Chondrocyte (in vitro differentiated cells): ENCODE measurements around the gene OTOF. TPM values are rescaled to one million over a fixed set of nuclear protein-coding genes. Genes with fewer than 3 reads are reported as not detected.

ENCODE experiments used
- DNase-seq: peaks from one replicate; pipeline ENCODE4 v3.0.0; 2021; ENCODE audit warnings: mixed read lengths, low spot score
- H3K27ac Mint-ChIP-seq: one replicate; pipeline ENCODE4 v1.8.0; 2021; ENCODE audit warnings: mild to moderate bottlenecking, moderate library complexity, mixed read lengths; ENCODE audit not compliant: unreplicated experiment
- H3K27me3 Mint-ChIP-seq: 2 replicates; pipeline ENCODE4 v1.8.0; 2021; ENCODE audit warnings: low read depth, mixed read lengths
- H3K36me3 Mint-ChIP-seq: 2 replicates; pipeline ENCODE4 v1.8.0; 2021; ENCODE audit warnings: low read depth, mixed read lengths
- H3K4me1 Mint-ChIP-seq: 2 replicates; pipeline ENCODE4 v1.8.0; 2021; ENCODE audit warnings: low read depth, mild to moderate bottlenecking, mixed read lengths
- H3K4me3 Mint-ChIP-seq: one replicate; pipeline ENCODE4 v1.8.0; 2021; ENCODE audit warnings: mild to moderate bottlenecking, moderate library complexity, mixed read lengths; ENCODE audit not compliant: unreplicated experiment
- H3K9me3 Mint-ChIP-seq: 2 replicates; pipeline ENCODE4 v1.8.0; 2021; ENCODE audit warnings: low read depth, mixed read lengths
- CTCF ChIP-seq: fragments of 200-600 bp; sonication (generic); IDR thresholded peaks from 2 replicates; pipeline ENCODE4 v1.5.0; 2021; ENCODE audit warnings: antibody characterized with exemption, mild to moderate bottlenecking, moderate library complexity
- total RNA-seq: library from RNA; stranded (reverse); gene quantifications from 3 replicates; pipeline ENCODE4 v1.2.1, GENCODE V29; 2021

Gene OTOF
- total RNA-seq, 1 donor from 2014 or later, result not detected

DNA sequence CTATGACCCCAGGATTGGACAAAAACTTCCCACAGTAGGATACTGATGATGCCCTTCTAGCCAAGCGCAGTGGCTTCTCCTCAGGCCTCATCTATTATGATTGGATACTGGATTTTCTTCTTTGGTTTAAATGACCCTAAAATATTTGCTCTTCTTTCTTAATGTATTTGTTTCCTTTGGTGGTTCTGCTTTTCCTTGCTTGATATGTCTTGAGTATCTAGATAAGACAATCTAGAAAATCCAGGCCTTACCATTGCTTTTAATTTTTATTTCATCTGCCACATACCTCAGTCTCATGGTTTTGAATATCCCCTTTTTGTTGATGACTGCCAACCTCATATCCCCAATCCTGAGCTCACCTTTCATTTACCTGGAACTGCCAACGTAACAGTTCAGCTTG is 35.6 kb downstream of the OTOF start:
- no peak for DNase-seq
- no peaks in the 10 kb centered on the region for H3K9me3 Mint-ChIP-seq
- no peaks in the 10 kb centered on the region for H3K36me3 Mint-ChIP-seq
- H3K27ac Mint-ChIP-seq, result no peak overlapping the region
- no peaks in the 10 kb centered on the region for H3K27me3 Mint-ChIP-seq
- no peak for TF ChIP-seq CTCF
- H3K4me3 Mint-ChIP-seq, result no peak overlapping the region
- peaks cover 8% of the 10 kb centered on the region for H3K4me1 Mint-ChIP-seq

DNA sequence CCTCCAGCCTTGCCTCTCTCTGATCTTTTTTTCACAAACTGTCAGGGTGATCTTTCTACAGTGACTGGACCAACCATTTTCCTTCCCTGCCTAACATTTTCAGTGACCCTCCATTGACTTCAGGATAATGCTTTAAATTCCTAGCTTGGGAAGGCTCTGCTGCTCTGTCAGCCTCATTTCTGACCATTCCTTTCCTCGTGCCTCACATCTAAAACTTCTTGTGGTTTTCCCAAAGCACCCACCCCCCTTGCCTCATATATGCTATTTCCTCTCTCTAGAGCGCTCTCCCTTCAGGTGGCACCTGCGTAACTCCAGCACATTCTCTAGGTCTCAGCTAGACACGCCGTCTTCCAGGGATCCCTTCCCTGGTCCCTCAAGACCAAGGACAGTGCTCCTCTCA is 39.0 kb downstream of the OTOF start:
- H3K4me3 Mint-ChIP-seq, result no peak overlapping the region
- no peaks in the 10 kb centered on the region for H3K36me3 Mint-ChIP-seq
- H3K27me3 Mint-ChIP-seq, result no peaks in the 10 kb centered on the region
- DNase-seq, result no peak
- no peaks in the 10 kb centered on the region for H3K9me3 Mint-ChIP-seq
- H3K27ac Mint-ChIP-seq, result no peak overlapping the region
- TF ChIP-seq CTCF, result no peak
- H3K4me1 Mint-ChIP-seq, result peaks cover 8% of the 10 kb centered on the region

DNA sequence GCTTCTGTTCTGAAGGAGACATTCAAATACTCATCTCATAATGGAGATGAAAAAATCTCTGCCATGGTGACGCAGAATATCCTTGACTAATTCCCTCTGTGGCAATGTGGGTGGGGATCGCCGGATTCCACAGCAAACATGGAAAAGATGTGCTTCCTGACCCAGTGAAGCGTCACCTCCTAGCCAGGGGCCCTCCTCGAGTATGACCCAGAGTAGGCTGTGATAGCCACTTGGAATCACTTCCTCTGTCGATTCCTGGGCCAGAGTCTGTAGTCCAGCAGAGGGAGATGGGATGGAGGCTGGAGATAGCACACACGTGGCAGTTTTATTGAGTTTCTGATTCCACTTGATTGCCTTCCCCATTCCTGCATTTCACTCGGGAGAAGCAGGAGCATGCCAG is 39.4 kb downstream of the OTOF start:
- H3K27me3 Mint-ChIP-seq, result no peaks in the 10 kb centered on the region
- TF ChIP-seq CTCF, result no peak
- no peak overlapping the region for H3K27ac Mint-ChIP-seq
- no peaks in the 10 kb centered on the region for H3K36me3 Mint-ChIP-seq
- no peaks in the 10 kb centered on the region for H3K9me3 Mint-ChIP-seq
- H3K4me1 Mint-ChIP-seq, result peaks cover 8% of the 10 kb centered on the region
- DNase-seq, result no peak
- no peak overlapping the region for H3K4me3 Mint-ChIP-seq

DNA sequence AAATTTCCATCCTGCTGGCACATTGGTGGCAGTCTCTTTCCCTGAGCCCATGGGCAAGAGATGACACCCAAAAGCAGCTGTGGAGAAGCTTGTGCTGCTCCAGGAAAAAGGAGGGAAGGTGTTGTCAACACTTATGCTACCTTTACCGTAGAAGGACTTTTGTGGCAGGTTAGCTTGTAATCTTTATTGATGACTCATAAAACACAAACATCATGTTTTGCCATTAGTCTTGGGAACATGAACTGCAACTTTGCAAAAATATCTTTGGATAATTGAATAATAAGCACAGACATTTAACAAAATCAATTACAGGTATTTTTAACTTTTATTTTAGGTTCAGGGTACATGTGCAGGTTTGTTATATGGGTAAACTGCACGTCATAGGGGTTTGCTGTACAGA is 42.8 kb downstream of the OTOF start:
- Mint-ChIP-seq H3K4me1 (peaks cover 15% of the 10 kb centered on the region), H3K27me3 (no peaks in the 10 kb centered on the region), H3K9me3 (no peaks in the 10 kb centered on the region), H3K36me3 (no peaks in the 10 kb centered on the region), H3K4me3 (no peak overlapping the region), H3K27ac (no peak overlapping the region)
- DNase-seq, result no peak
- no peak for TF ChIP-seq CTCF

DNA sequence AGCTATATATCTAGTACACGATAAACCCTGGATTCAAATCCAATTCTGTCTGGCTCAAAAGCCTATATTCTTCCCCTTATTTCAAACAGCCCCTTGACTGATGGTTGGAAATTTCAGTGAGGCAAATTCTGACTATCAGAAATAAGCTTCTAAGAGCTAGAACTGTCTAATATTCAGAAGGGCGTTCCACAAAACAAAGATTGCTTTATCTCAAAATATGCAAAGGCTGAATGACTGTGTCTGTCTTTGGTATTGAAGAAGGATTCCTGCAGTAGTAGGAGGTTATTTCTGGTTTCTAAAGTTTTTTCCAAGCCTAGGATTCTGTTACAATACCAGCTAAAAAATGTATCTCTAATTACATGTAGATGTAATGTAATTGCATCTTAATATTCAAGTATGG is 45.1 kb downstream of the OTOF start:
- H3K36me3 Mint-ChIP-seq, result no peaks in the 10 kb centered on the region
- no peaks in the 10 kb centered on the region for H3K9me3 Mint-ChIP-seq
- no peak overlapping the region for H3K4me3 Mint-ChIP-seq
- no peak for DNase-seq
- no peaks in the 10 kb centered on the region for H3K27me3 Mint-ChIP-seq
- TF ChIP-seq CTCF, result no peak
- H3K27ac Mint-ChIP-seq, result no peak overlapping the region
- peaks cover 6% of the 10 kb centered on the region for H3K4me1 Mint-ChIP-seq
